CD14-positive monocyte (primary cell): ENCODE results near the gene KMT2A. TPM values are rescaled to one million over a fixed set of nuclear protein-coding genes. Genes with fewer than 3 reads are reported as not detected.

Experiments
- DNase-seq, 3 donors: peaks; one replicate each; pipeline ENCODE4 v3.0.0-alpha.2; 2011 to 2022
- H2AFZ ChIP-seq: 2 replicates; pipeline ENCODE4 v1.6.0; 2012; ENCODE audit warnings: mild to moderate bottlenecking, low read depth, low read length, inconsistent platforms; ENCODE audit not compliant: insufficient read depth, poor library complexity, severe bottlenecking
- H3K27ac ChIP-seq, 2 donors: 1 replicate in 1 of 2; 2 replicates in 1 of 2; pipeline ENCODE4 v1.5.1; 2012 to 2013; ENCODE audit warnings: low read length in 2 of 2, control low read depth in 1 of 2, inconsistent platforms in 1 of 2, low read depth in 1 of 2, mild to moderate bottlenecking in 1 of 2
- H3K27me3 ChIP-seq, 2 donors: one replicate each; pipeline versions ENCODE4 v1.6.0 to v1.6.1; 2011 to 2013; ENCODE audit warnings: low read length in 2 of 2; ENCODE audit not compliant: control insufficient read depth in 2 of 2, insufficient read depth in 2 of 2
- H3K36me3 ChIP-seq, 2 donors: replicated peaks in 1 of 2; 1 replicate in 1 of 2; 2 replicates in 1 of 2; pipeline versions ENCODE4 v1.5.1 to v1.6.1; 2012 to 2013; ENCODE audit warnings: low read length in 2 of 2, control low read depth in 1 of 2, inconsistent platforms in 1 of 2, mild to moderate bottlenecking in 1 of 2; ENCODE audit not compliant: insufficient read depth in 2 of 2, control insufficient read depth in 1 of 2
- H3K4me1 ChIP-seq, 2 donors: 1 replicate in 1 of 2; 2 replicates in 1 of 2; pipeline versions ENCODE4 v1.5.1 to v1.6.1; 2012 to 2013; ENCODE audit warnings: low read length in 2 of 2, control low read depth in 1 of 2, inconsistent platforms in 1 of 2, mild to moderate bottlenecking in 1 of 2, moderate library complexity in 1 of 2; ENCODE audit not compliant: insufficient read depth in 2 of 2, control insufficient read depth in 1 of 2
- H3K4me2 ChIP-seq: replicated peaks from 2 replicates; pipeline ENCODE3; 2012; ENCODE audit warnings: low read length, moderate library complexity, mild to moderate bottlenecking; ENCODE audit not compliant: poor library complexity, severe bottlenecking; ENCODE audit errors: extremely low read depth
- H3K4me3 ChIP-seq, 3 experiments: fragments of 200-600 bp in 1 of 3; sonication (generic) in 1 of 3; replicated peaks in 1 of 3; 1 replicate in 2 of 3; 2 replicates in 1 of 3; pipeline ENCODE4 v1.5.1; 2011 to 2013; ENCODE audit warnings: low read length in 3 of 3, mild to moderate bottlenecking in 3 of 3, control low read depth in 2 of 3, low read depth in 2 of 3, inconsistent platforms in 1 of 3, moderate library complexity in 1 of 3
- H3K79me2 ChIP-seq: 2 replicates; pipeline ENCODE4 v1.6.0; 2012; ENCODE audit warnings: mild to moderate bottlenecking, control low read depth, inconsistent platforms, low read length, moderate library complexity; ENCODE audit not compliant: insufficient read depth
- H3K9ac ChIP-seq: 2 replicates; pipeline ENCODE4 v1.6.0; 2017; ENCODE audit warnings: low read length, mild to moderate bottlenecking; ENCODE audit not compliant: insufficient read depth, poor library complexity, severe bottlenecking
- H3K9me3 ChIP-seq, 2 donors: replicated peaks in 1 of 2; 1 replicate in 1 of 2; 2 replicates in 1 of 2; pipeline versions ENCODE4 v1.5.1 to v1.6.1; 2012 to 2013; ENCODE audit warnings: low read length in 2 of 2, control low read depth in 1 of 2; ENCODE audit not compliant: control insufficient read depth in 1 of 2, insufficient read depth in 1 of 2
- H4K20me1 ChIP-seq: 2 replicates; pipeline ENCODE4 v1.6.0; 2012; ENCODE audit warnings: mild to moderate bottlenecking, low read length, control low read depth, moderate library complexity; ENCODE audit not compliant: insufficient read depth
- H3K27ac Mint-ChIP-seq, 7 donors: one replicate each; pipeline ENCODE4 v1.8.0; 2020; ENCODE audit warnings: mild to moderate bottlenecking in 7 of 7, mixed read lengths in 7 of 7, moderate library complexity in 6 of 7, inconsistent platforms in 2 of 7
- H3K27me3 Mint-ChIP-seq, 3 donors: one replicate each; pipeline ENCODE4 v1.8.0; 2021 to 2022; ENCODE audit warnings: low read depth in 3 of 3, mild to moderate bottlenecking in 3 of 3, mixed read lengths in 3 of 3, moderate library complexity in 3 of 3, inconsistent platforms in 1 of 3
- H3K36me3 Mint-ChIP-seq, 2 donors: one replicate each; pipeline ENCODE4 v1.8.0; 2020; ENCODE audit warnings: mixed read lengths in 2 of 2, inconsistent platforms in 1 of 2, mild to moderate bottlenecking in 1 of 2
- H3K4me1 Mint-ChIP-seq: one replicate; pipeline ENCODE4 v1.8.0; 2020; ENCODE audit warnings: mild to moderate bottlenecking, mixed read lengths
- H3K4me3 Mint-ChIP-seq, 2 donors: one replicate each; pipeline ENCODE4 v1.8.0; 2020; ENCODE audit warnings: mild to moderate bottlenecking in 2 of 2, mixed read lengths in 2 of 2, moderate library complexity in 1 of 2
- H3K9me3 Mint-ChIP-seq, 7 donors: one replicate each; pipeline ENCODE4 v1.8.0; 2020 to 2022; ENCODE audit warnings: mixed read lengths in 7 of 7, mild to moderate bottlenecking in 6 of 7, moderate library complexity in 6 of 7, inconsistent platforms in 2 of 7
- WGBS: methylation state at CpG from one replicate; pipeline ENCODE4 v1.1.5; 2013; ENCODE audit warnings: missing lambda C conversion rate; ENCODE audit not compliant: insufficient coverage; 5-methylcytosine and 5-hydroxymethylcytosine counted together
- intact Hi-C, 2 donors: fragments of 100-400 bp; cut with micrococcal nuclease; formaldehyde crosslinking; loops; one replicate each; pipeline versions ENCODE4 v1.15.0 to v1.15.1; 2023
- polyA plus RNA-seq, 3 donors: library from polyadenylated mRNA; depleted of rRNA in 1 of 3; unstranded in 2 of 3; stranded (reverse) in 1 of 3; fragments of 300-500 nt in 2 of 3; fragments of >200 nt in 1 of 3; fragmentation: Illumina TruSeq in 2 of 3; gene quantifications; 1 replicate in 2 of 3; 2 replicates in 1 of 3; pipeline ENCODE4 v1.2.3, GENCODE V29; 2012 to 2021
- TF ChIP-seq, protein P1 (sequence below): fragments of 200-600 bp; IDR thresholded peaks from one replicate; pipeline ENCODE4 v1.8.0; 2022; ENCODE audit warnings: antibody characterized with exemption, mild to moderate bottlenecking

KMT2A gene
- polyA plus RNA-seq, 3 donors: 3.3 to 21.7 (median 3.5) TPM

DNA sequence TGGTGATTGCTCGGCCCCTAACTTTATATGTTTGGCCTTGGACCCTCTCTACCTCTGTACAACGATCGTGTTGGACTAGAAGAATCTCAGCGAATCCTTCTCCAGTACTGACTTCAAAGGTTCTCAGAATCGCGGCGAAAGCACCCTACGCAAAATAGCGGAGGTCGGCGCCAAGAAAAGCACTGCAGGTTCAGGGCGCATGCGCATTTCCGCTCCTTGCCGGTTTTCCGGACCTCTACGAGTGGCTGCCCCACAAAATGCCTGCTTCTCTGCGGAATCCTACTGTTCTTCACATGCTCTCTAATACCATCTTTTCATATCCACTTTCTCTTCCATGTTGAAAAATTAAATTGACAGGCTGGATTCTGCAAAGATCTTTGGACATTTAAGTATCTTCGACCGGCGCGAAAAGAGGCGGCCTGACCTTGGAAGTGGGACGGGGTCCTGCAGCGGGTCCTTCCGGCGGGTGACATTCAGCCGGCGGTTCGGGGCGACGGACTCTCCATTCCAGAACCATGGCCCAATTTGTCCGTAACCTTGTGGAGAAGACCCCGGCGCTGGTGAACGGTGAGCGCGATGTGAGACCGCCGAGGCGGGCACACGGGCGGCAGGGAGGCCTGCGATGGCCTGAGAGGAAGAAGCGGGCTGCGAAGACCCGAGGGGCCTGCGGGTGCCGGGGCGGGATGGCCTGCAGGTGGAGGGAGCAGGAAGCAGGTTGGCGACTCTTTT is 35.0 kb upstream of the KMT2A start, which contains the start of gene ATP5MG:
TSS of gene ATP5MG (plus strand) at position 456 of the 729 bp plus-strand sequence. CDS start at position 516, 60 bp downstream.
- H3K79me2 ChIP-seq: peaks cover 51% of the 10 kb centered on the region
- H3K4me1 Mint-ChIP-seq: peaks cover 30% of the 10 kb centered on the region
- H3K27ac Mint-ChIP-seq: peak within 1 kb of the TSS; percentile 97 to 100 (median 99)

More for the DNA sequence above, 35.0 kb upstream of the KMT2A start, which contains the start of gene ATP5MG:
- DNase-seq: peak; percentile 79 to 91 (median 83)
- H3K4me1 ChIP-seq: peaks cover 22 to 25% of the 10 kb centered on the region in 2 donors
- peak within 1 kb of the TSS; percentile 95 to 98 for H3K4me3 Mint-ChIP-seq
- no peaks in the 10 kb centered on the region for H3K9me3 Mint-ChIP-seq
- peak within 1 kb of the TSS; percentile 97 for H3K4me2 ChIP-seq
- H3K27ac ChIP-seq: peak within 1 kb of the TSS; percentile 39 to 90
- H2AFZ ChIP-seq: peak within 1 kb of the TSS; percentile 99
- H3K9ac ChIP-seq: peak within 1 kb of the TSS; percentile 85
- peaks cover 49% of the 10 kb centered on the region for H4K20me1 ChIP-seq
- TF ChIP-seq, protein P1, sequence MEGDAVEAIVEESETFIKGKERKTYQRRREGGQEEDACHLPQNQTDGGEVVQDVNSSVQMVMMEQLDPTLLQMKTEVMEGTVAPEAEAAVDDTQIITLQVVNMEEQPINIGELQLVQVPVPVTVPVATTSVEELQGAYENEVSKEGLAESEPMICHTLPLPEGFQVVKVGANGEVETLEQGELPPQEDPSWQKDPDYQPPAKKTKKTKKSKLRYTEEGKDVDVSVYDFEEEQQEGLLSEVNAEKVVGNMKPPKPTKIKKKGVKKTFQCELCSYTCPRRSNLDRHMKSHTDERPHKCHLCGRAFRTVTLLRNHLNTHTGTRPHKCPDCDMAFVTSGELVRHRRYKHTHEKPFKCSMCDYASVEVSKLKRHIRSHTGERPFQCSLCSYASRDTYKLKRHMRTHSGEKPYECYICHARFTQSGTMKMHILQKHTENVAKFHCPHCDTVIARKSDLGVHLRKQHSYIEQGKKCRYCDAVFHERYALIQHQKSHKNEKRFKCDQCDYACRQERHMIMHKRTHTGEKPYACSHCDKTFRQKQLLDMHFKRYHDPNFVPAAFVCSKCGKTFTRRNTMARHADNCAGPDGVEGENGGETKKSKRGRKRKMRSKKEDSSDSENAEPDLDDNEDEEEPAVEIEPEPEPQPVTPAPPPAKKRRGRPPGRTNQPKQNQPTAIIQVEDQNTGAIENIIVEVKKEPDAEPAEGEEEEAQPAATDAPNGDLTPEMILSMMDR: no peak
- H3K27me3 Mint-ChIP-seq: no peaks in the 10 kb centered on the region
- WGBS: 0% methylated on average over 51 of the region's 51 CpGs
- intact Hi-C loops: loop anchor here (2.0 to 5.0 kb wide), 2 partner anchors 35 to 36 kb away; partner anchors contain the start of gene KMT2A (in 2 of the 2)
- H3K27me3 ChIP-seq: no peaks in the 10 kb centered on the region
- H3K36me3 Mint-ChIP-seq: peaks cover 18 to 26% of the 10 kb centered on the region in 2 donors
- H3K36me3 ChIP-seq: peaks cover 26 to 56% of the 10 kb centered on the region in 2 donors
- H3K4me3 ChIP-seq: peak within 1 kb of the TSS; percentile 80 to 98 (median 82)
- no peaks in the 10 kb centered on the region for H3K9me3 ChIP-seq
